ENCODE measurements around the gene VPS52. TPM values are rescaled to one million over a fixed set of nuclear protein-coding genes. Genes with fewer than 3 reads are reported as not detected.

Gene VPS52
- total and polyA plus RNA-seq, 9 of the 15 experiments (the other 6 are each of a cell fraction or from before 2014, with no cell fraction given), result 24.4 to 103 (median 40.2) TPM

DNA sequence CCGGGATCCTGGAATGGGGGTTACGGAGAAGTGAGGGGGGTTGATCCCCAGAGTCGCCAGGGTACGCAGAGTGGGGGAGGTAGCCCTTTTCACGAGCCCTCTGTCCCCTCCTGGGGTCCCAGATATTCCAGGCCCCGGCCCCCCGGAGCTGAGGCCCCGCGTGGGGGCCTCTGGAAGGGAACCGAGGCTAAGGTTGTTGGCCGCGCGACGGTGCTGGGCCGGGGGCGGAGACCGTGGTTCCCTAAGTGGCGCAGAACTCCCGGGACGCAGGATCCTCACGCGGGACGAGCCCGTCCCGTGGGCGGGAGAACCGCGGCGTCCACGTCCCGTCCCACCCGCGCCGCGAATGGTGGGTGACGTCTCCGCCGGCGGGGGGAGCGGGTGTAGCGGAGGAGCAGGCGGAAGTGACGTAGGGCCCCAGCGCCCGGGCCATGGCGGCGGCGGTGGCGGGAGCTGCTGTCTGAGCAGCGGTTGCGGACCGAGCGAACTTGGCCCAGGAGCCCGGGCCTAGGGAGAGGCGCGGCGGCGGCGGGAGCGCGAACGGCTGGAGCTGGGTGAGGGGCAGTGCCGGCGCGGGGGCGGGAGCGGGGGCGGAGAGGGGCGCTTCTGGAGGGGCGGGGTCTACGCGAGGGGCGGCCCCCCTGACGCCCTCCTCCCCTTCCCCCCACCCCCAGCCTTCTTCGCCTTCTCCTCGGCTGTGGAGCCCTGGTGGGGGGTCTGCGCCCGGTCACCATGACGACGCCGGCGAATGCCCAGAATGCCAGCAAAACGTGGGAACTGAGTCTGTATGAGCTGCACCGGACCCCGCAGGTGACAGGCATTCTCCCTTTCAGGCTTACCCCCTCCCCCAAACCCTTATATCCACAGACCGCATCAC, 63.3 kb downstream of the VPS52 start, which contains the start of gene RING1 (continued):
- TF ChIP-seq RNF219 (CRISPR knock-in tag; IDR thresholded peaks at IDR 0.05) (no peak), SMARCC2 (IDR thresholded peaks at IDR 0.05; ENCODE audit: low read depth) (no peak), USF1 (CRISPR knock-in tag; IDR thresholded peaks at IDR 0.05) (no peak), CEBPB (tag; IDR thresholded peaks at IDR 0.05) (no peak), STAG1 (CRISPR knock-in tag; IDR thresholded peaks at IDR 0.05; ENCODE audit: borderline replicate concordance) (no peak; the same call in 1 of the 2 replicates), ZNF24 (IDR thresholded peaks at IDR 0.05) (peak; percentile 9; the same call in 1 of the 2 replicates), RFX5 (IDR thresholded peaks at IDR 0.05; ENCODE audit: low read depth, low read length) (no peak), SFPQ (IDR thresholded peaks at IDR 0.05; ENCODE audit: low read depth, low read length) (no peak), ZNF174 (CRISPR knock-in tag; IDR thresholded peaks at IDR 0.05) (no peak), ZNF316 (IDR thresholded peaks at IDR 0.05) (no peak), ETV6 (IDR thresholded peaks at IDR 0.05; ENCODE audit: borderline replicate concordance in 1 of 2, low read depth in 2 of 2, low read length in 1 of 2) (0 out of 4 replicates have a peak, but pooled peaks of 1 of the 2 experiments have one; percentile 53), ETV6 (CRISPR knock-in tag; IDR thresholded peaks at IDR 0.05; ENCODE audit: borderline replicate concordance) (no peak), GATAD2A (IDR thresholded peaks at IDR 0.05) (peak; percentile 99), CCNT2 (IDR thresholded peaks at IDR 0.05; ENCODE audit: borderline replicate concordance, extremely low read depth, insufficient read length, low read depth, low read length) (peak; percentile 86)
- TF ChIP-seq, protein P1, sequence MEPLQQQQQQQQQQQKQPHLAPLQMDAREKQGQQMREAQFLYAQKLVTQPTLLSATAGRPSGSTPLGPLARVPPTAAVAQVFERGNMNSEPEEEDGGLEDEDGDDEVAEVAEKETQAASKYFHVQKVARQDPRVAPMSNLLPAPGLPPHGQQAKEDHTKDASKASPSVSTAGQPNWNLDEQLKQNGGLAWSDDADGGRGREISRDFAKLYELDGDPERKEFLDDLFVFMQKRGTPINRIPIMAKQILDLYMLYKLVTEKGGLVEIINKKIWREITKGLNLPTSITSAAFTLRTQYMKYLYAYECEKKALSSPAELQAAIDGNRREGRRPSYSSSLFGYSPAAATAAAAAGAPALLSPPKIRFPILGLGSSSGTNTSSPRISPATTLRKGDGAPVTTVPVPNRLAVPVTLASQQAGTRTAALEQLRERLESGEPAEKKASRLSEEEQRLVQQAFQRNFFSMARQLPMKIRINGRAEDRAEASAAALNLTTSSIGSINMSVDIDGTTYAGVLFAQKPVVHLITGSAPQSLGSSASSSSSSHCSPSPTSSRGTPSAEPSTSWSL (CRISPR knock-in tag; IDR thresholded peaks at IDR 0.05; ENCODE audit: borderline replicate concordance), result no peak
- TF ChIP-seq, protein P2, sequence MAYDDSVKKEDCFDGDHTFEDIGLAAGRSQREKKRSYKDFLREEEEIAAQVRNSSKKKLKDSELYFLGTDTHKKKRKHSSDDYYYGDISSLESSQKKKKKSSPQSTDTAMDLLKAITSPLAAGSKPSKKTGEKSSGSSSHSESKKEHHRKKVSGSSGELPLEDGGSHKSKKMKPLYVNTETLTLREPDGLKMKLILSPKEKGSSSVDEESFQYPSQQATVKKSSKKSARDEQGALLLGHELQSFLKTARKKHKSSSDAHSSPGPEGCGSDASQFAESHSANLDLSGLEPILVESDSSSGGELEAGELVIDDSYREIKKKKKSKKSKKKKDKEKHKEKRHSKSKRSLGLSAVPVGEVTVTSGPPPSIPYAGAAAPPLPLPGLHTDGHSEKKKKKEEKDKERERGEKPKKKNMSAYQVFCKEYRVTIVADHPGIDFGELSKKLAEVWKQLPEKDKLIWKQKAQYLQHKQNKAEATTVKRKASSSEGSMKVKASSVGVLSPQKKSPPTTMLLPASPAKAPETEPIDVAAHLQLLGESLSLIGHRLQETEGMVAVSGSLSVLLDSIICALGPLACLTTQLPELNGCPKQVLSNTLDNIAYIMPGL (CRISPR knock-in tag; IDR thresholded peaks at IDR 0.05), result peak; percentile 97
